AG04449 (cell line): ENCODE measurements around the gene KCNH5.

ENCODE experiments used
- CTCF ChIA-PET: fragments of 350-600 bp; formaldehyde crosslinking; extraction: SDS; loops from one replicate; lab custom pipeline; 2021; ENCODE audit warnings: antibody characterized with exemption; lab: Yijun Ruan, JAX
- POLR2A ChIA-PET: fragments of 400-600, 350-600 bp; formaldehyde crosslinking; extraction: SDS; loops from one replicate; lab custom pipeline; 2020; ENCODE audit warnings: antibody characterized with exemption, inconsistent platforms; lab: Yijun Ruan, JAX
- DNase-seq: peaks from one replicate; pipeline ENCODE4 v3.0.0-alpha.2; 2010; ENCODE audit warnings: low read depth, low spot score
- H3K4me3 ChIP-seq: 2 replicates; pipeline ENCODE4 v1.5.1; 2011; ENCODE audit warnings: low read depth, mild to moderate bottlenecking, control low read depth, low read length
- TF ChIP-seq, protein P1 (sequence below): IDR thresholded peaks from one replicate; pipeline ENCODE4 v1.5.1; 2011; ENCODE audit warnings: mild to moderate bottlenecking, moderate library complexity, low read length, control low read depth, inconsistent platforms; ENCODE audit not compliant: insufficient read depth; ENCODE audit errors: missing control alignments

Gene KCNH5

DNA sequence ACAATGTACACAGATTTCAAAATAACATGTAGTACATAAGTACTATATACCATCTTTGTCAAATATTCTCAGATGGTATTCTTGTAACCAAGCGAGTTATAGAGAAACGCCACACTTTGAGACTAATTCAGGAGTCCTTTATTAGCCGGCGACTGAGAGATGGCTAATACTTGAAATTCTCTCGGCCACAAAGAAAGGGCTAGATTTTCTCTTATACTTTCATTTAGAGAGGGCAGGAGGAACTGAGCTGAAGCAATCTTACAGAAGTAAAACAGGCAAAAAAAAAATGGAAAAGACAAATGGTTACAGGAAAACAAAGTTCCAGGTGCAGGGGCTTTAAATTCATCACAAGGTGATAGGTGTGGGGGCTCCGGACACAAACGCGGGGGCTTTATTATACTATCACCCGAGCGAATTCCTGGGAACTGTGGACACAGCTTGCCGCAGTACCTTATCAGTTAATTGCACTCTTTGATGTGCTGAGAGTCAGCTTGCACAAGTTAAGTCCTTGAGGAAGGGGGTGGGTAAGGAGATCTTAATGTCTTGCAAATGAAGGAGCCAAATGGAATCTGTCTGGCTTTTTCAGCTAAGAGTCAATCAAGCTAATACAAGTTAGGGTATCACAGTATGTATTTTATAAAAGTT lies 382.3 kb downstream of the KCNH5 start:
- TF ChIP-seq, protein P1, sequence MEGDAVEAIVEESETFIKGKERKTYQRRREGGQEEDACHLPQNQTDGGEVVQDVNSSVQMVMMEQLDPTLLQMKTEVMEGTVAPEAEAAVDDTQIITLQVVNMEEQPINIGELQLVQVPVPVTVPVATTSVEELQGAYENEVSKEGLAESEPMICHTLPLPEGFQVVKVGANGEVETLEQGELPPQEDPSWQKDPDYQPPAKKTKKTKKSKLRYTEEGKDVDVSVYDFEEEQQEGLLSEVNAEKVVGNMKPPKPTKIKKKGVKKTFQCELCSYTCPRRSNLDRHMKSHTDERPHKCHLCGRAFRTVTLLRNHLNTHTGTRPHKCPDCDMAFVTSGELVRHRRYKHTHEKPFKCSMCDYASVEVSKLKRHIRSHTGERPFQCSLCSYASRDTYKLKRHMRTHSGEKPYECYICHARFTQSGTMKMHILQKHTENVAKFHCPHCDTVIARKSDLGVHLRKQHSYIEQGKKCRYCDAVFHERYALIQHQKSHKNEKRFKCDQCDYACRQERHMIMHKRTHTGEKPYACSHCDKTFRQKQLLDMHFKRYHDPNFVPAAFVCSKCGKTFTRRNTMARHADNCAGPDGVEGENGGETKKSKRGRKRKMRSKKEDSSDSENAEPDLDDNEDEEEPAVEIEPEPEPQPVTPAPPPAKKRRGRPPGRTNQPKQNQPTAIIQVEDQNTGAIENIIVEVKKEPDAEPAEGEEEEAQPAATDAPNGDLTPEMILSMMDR, result no peak
- no peak overlapping the region for H3K4me3 ChIP-seq
- POLR2A ChIA-PET, result no interaction called here
- no peak for DNase-seq
- CTCF ChIA-PET, result no interaction called here

DNA sequence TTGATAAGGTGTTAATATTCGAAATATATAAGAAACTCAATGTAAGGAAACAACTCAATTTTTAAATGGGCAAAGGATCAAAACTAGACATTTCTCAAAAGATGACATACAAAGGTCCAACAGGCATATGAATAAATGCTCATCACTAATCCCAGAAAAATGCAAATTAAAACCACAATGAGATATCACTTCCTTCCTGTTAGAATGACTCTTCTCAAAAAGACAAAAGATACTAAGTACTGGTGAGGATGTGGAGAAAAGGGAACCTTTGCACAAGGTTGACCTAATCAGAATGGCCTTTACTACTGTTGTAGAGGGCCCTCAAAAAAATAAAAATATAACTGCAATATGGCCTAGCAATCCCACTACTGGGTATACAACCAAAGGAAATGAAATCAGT lies 383.4 kb downstream of the KCNH5 start:
- ChIA-PET CTCF (no interaction called here), POLR2A (no interaction called here)
- no peak for DNase-seq
- TF ChIP-seq, protein P1, result no peak
- no peak overlapping the region for H3K4me3 ChIP-seq

DNA sequence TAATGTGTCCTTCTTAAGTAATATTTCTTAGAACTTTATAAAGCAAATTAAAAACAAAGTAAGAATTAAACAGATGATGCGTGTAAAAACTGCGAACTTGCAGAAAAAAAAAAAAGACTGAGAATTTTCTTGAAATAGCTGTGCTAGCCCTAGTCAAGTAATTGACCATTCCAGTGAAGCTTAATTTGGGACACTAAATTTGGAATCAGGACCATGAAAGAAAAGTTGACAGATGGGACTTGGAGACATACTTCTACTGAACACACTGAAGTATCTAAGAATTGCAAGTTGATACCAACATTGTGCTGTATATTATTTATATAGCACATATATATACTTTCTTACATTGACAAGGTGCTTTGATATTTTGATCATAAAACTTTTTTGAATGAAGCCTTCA lies 386.6 kb downstream of the KCNH5 start:
- ChIA-PET POLR2A (no interaction called here), CTCF (no interaction called here)
- TF ChIP-seq, protein P1, result no peak
- DNase-seq, result no peak
- no peak overlapping the region for H3K4me3 ChIP-seq

DNA sequence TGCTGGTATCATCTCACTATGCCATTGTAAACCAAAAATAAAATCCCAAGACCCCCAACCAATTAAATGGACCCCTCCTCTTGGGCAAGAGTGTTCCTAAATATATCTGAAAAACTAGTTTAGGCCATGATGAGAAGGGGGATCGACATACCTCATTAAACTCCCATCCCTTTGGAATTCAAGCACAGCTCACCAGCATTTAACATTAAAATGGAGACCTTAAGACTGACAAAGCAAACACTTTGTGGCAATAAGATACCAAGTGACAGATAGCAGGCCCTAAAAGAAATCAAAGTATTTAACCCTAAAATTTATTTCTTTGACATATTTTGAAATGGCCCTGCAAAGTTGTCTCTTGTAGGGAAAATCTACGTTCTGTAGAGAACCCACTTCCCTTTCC lies 387.9 kb downstream of the KCNH5 start:
- ChIA-PET POLR2A (no interaction called here), CTCF (no interaction called here)
- TF ChIP-seq, protein P1, result no peak
- DNase-seq, result no peak
- H3K4me3 ChIP-seq, result no peak overlapping the region

DNA sequence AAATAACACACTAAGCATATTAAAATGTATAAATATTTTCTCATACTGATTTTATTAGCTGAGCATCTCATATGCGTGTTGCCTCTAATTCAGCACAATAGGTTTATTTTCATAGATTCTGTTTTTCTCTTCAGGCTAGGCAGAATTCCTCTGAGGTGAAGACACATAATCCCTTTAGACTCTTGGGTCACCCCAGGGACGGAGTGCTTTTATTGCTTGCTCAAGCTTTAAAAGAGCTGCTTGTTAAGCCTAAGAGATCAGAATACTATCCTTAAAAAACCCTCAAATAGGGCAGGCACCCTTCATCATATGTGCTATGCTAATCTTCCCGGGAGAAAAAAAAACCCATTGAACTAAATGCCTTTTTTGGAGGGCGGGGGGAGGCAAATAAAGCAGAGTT lies 390.1 kb downstream of the KCNH5 start:
- ChIA-PET CTCF (no interaction called here), POLR2A (no interaction called here)
- TF ChIP-seq, protein P1, result no peak
- no peak for DNase-seq
- H3K4me3 ChIP-seq, result no peak overlapping the region

DNA sequence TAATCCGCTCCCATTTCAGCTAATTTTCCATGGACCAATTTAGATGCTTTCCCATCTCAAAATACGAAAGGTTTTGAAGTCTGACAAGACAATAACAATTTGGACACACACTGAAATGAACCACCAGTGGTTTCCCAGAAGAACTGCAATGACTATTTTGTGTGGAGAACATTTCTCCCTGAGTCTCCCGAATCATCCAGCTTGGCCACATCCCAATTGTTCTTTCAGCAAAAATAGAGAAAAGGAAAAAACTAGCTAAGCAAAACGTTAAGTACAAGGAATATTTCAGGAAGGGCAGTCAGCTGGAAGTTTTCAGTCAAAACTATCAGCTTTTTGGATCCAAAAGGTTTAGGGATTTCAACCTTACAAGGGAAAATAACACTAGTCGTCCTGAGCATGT lies 390.6 kb downstream of the KCNH5 start:
- DNase-seq, result no peak
- no peak overlapping the region for H3K4me3 ChIP-seq
- CTCF ChIA-PET, result no interaction called here
- TF ChIP-seq, protein P1, result no peak
- POLR2A ChIA-PET, result interaction anchor here (0.6 kb wide), 1 partner anchor 1244 kb away, joined by 4 read pairs; no protein-coding TSS in a partner anchor
